Stimulated activated CD4-positive, alpha-beta T cell treated with anti-CD3 and anti-CD28 coated beads, Interleukin-1b, Interleukin-23, amount 100 ng/mL, for 24 hours (primary cell): ENCODE data around the gene ARHGAP28.
"Not testable (repeated sequence)": the region's sequence is repeated elsewhere in the genome, so short reads cannot be mapped to it uniquely, and the experiment has no call there.

Experiments used
- DNase-seq, 4 experiments: peaks; one replicate each; pipeline ENCODE4 v3.0.0-alpha.2; 2020; ENCODE audit warnings: low read depth in 4 of 4, low spot score in 1 of 4

The ARHGAP28 gene

DNA sequence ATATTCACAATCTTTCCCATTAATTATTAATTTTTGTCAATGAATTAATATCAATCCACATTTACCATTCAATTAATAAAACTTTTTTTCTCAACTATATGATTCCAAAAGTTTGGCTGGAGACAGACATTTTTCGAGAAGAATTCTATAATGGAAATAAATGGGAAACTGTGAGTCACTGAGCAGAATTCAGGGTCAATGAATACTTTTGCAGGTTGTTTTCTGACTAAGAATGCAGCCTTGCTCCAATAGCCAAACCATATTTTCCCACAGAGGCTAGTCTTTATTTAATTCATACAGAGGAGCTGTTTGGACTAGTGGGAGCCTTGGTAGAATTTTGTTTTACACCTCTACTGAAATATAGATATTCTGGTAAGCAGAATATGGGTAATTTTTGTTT lies 82.3 kb downstream of the ARHGAP28 start:
- no peak for DNase-seq

DNA sequence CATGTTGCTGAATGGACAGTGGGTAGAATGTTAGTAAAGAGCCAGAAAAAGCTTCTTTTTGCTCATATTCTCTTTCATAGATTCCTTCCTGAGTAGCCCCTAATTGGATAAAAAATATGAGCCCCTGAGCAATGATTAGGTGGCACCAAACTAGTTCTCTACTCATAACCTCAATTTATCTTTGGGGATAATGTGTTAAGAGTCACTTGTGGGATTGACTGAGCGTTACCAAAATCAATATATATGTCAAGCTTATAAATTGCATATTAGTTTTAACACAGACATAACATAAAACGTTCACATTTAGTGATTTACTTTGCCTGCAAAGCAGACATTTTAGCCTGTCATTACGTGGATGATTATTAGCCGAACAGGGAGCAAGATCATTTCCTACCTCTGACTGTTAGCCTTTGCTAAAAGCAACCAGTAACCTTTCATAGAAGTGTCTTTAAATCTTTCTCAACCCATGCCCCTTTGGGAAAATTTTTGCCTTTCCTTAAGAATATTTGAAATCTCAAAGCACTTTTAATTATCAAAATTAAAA lies 85.4 kb downstream of the ARHGAP28 start:
- no peak for DNase-seq

DNA sequence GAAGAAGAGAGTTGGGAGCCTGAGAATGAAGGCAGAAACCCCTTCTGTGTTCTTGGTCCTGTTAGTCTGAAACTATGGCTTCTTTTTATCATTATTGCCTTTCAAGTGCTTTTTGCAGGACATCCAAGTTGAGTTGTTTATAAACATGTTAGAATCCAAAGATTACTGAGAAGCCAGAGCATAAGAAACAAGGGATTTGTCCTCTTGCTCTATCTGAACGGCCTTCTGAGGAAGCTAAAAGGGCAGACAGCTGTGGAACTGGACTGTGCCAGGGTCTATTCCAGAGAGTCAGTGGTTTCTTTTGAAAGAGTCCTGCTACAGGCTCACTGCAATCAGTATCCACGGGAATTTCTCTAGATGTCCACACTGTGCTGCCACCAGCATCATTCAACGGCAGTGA lies 86.6 kb downstream of the ARHGAP28 start:
- no peak for DNase-seq

DNA sequence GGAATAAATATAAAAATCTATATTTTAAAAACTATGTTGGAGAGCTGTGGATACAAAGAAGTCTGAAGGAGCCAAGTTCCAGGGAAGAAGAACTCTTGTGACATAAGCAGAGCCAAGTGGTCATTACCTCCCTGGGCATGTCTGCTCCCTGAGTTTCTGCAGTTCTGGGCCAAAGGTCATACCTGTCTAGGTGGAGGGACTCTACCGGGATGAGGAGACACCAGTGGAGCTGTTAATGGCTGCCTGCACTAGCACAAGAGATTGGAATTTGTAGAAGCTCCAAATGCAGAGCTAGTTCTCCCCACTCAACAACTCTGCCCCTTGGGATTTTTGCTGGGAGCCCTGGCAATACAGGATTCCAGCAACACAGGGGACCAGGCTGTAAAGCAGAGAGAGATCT lies 89.8 kb downstream of the ARHGAP28 start:
- DNase-seq = no peak

- no peak for DNase-seq
Measured at GRCh38 chr18:6820314-6820713, 90.8 kb downstream of the ARHGAP28 start.

DNA sequence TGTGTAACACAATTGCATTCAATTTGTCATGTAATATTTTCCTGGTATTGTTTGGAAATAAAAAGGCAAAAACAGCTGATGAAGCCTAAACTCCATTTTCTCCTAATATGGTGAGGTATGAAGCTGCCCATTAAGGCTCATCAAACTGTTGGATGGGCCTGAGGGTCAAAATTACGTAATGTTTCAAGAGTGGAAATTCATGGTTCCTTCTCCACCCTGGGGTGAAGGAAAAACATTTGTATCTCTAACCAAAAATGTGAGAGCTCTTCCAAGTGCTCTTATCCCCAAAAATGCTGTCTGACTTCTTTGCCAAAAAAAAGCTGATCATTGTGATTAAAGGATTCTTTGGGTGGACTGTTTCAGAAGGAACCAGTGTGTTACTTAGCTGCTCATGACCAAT lies 91.8 kb downstream of the ARHGAP28 start:
- DNase-seq = no peak

- not testable (repeated sequence) for DNase-seq
Measured at GRCh38 chr18:6827161-6827560, 97.6 kb downstream of the ARHGAP28 start.

- DNase-seq = not testable (repeated sequence)
Measured at GRCh38 chr18:6827566-6827965, 98.0 kb downstream of the ARHGAP28 start.

DNA sequence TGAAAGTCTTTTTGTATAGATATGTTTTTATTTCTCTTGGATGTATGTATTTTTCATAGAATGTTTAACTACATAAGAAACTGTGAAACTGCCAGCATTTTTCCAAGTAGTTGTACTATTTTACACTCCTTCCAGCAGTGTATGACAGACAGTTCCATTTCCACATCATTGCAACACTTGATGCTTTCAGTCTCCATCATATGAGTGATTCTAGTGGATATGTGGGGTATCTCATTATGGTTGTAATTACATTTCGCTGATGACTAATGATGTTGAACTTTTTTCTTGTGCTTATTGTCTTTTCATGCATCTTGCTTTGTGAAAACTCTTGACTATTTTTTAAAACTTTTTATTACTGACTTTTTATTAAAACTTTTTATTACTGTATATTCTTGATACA lies 101.4 kb downstream of the ARHGAP28 start:
- no peak for DNase-seq

DNA sequence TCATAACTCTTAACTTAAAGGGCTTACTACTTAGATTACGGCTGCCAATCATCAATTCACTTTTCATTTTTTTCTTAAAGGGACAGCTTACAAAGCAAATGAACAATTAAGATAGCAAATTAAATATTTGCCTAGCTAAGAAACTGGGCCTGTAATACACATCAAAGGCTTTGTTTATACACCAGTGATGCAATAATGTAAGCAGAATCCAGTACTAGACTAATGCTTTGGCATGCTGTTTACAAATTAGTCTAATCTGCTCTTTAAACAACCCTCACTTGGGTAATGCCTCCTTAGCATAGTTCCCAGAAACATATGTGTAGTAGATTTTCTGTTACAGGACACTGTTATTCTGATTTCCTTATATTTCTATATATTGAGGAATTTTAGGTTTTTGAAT lies 105.8 kb downstream of the ARHGAP28 start:
- no peak for DNase-seq

GRCh38 chr18:6836331-6836730 lies 106.8 kb downstream of the ARHGAP28 start:
- no peak for DNase-seq

- DNase-seq = no peak
Measured at GRCh38 chr18:6837904-6838303, 108.4 kb downstream of the ARHGAP28 start.

- DNase-seq = no peak
Measured at GRCh38 chr18:6842081-6842480, 112.6 kb downstream of the ARHGAP28 start.

- DNase-seq = no peak
Measured at GRCh38 chr18:6843308-6843707, 113.8 kb downstream of the ARHGAP28 start.

- not testable (repeated sequence) for DNase-seq
Measured at GRCh38 chr18:6845521-6845920, 116.0 kb downstream of the ARHGAP28 start.

DNA sequence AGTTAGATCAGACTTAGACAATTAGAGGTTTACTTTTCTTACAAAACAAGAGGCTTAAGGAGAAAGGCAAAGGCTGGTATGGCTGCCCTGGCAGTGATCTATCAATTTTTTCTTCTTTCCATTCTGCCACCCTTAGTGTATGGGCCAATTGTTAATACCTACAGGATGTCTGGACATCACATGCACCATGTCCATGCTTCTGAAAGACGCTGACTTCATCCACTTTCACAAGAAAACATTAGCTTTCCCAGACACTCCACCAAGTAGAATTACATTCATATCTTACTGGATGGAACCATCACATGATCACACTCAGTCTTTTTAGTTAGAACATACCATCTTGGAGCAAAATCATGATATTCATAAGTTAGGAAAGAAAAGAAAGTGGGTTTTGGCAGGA lies 120.9 kb downstream of the ARHGAP28 start:
- DNase-seq = no peak

GRCh38 chr18:6851480-6851879 lies 122.0 kb downstream of the ARHGAP28 start:
- no peak for DNase-seq

GRCh38 chr18:6854811-6855210 lies 125.3 kb downstream of the ARHGAP28 start:
- no peak for DNase-seq

DNA sequence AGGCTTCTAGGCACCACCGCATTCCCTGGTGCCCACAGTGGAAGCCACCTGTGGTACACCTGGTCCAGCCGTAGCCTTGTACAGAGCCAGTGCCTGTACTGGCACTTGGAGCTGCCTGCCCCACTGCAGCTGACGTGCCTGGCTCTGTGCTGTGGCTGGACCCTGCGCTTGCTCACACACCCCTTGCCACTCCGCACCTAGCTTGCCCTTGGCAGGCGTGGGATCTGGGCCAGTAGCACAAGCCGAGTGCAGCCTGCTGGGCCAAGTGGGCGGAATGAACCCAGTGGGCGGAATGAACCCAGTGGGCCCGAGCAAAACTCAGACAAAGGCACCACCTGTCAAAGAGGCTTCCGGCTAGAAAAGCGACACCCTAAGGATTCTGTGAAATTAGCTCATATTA lies 126.3 kb downstream of the ARHGAP28 start:
- no peak for DNase-seq

DNA sequence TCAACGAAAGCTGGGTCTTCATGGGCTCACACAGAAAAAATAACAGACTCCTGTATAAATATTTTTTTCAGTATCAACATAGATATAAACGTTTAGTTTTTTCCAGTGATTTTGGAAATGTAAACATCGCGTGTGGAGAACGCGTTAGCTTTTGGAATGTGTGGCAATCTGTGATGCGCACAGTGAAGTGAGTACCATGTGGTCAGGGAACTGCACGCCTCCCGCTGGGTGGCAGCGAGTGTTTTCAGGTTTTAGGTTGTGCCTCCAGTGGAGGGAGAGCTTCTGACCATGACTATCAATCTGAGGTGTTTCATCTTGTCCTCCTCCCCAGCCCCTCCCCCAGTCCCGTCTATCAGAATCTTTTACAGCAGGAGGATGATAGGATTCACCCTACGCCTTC lies 127.8 kb downstream of the ARHGAP28 start:
- DNase-seq = no peak

DNA sequence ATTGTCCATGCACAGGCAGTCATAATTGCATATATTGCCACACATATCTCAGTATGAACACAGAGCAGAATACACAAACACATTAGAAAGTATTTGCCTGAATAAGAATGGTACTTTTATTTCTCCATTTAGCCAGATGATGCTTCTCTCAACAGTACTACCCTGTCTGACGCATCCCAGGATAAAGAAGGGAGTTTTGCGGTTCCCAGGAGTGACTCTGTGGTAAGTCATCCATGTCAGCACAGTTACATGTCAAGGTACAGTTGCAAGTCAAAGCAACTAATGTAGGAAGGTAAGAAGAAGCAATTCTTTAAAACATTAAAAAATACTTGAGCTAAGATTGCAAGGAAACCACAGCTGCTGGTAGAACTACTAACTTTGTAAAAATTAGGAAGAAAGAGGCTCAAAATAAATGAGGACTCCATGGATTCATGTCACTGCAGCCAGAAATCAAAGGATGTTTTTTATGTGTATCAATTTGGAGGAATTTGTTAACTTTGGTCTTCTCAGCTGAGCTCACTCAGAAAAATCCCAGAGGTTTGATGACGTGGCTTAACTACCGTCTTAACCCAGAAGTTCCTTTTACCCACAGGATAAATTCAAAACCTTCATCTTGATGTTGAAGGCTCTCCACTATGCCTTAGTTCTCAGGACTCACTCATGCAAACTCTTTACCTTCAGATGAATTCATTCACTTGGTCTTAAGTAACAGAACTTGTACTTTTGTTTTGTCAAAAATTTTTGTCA lies 130.3 kb downstream of the ARHGAP28 start:
- DNase-seq = no peak

DNA sequence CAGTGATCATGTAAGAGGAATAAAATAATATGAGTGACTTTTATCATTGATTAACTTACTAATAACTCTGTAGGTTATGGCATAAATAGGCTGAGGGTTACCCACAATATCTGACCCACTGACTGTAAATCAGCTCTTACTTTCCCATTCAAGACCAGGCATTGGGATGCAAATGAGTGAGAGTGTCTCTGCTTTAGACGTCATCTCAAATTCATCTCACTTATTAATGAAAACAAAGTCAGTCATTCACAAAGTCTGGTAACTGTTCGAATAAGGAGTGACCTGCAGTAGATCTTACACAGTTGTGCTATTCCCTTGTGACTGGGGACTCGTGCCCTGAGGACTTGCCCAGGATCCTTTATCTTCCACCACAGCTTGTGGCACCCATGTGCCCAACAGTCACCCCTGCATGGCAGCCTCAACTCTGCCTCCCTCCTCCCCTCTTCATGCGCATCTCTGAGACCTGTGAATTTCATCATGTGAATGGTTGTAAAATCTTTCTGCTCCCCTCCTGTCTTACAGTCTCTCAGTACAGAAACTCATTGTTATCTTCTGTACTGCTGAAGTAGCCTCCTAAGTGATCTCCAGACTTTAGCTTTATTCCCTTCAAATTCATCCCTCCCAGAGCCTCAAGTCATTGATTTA lies 131.4 kb downstream of the ARHGAP28 start:
- DNase-seq = no peak

DNA sequence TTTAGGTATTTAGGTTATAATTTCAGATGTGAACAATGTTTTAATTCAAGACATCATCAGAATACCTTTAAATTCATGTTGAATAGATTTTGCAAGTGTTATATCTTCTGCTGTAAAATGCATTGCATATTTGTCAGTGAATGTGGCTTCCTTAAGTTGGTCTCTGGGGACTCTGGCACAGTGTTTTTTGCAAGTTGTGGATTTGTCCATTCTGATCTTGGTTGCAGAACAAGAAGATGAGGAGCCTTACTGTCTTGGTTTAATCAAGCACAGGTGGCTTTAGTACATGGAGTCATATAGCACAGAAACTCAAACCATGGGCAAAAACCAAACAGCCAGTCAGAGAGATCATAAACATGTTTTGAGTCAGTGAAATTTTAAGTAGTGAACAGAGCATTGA lies 135.7 kb downstream of the ARHGAP28 start:
- no peak for DNase-seq
